Activated CD4-positive, alpha-beta T cell treated with anti-CD3 and anti-CD28 coated beads, Interleukin-2, Interleukin-6, amounts not matched to agents 100 ng/mL and 50 ng/mL, durations not matched to agents 16 hours and 8 hours (primary cell): ENCODE measurements around the gene WSCD1.

Experiments used
- DNase-seq: peaks from one replicate; pipeline ENCODE4 v3.0.0-alpha.2; 2020

Gene WSCD1

GRCh38 chr17:6069539-6070429 is at the start of gene WSCD1:
TSS of gene WSCD1 (plus strand) at chr17:6070379. CDS start at chr17:6080659, 10,280 bp downstream.
- no peak for DNase-seq

- no peak for DNase-seq
Observed at GRCh38 chr17:6021011-6021400, 49.2 kb upstream of the WSCD1 start.

GRCh38 chr17:6021627-6022026 is 48.6 kb upstream of the WSCD1 start:
- no peak for DNase-seq

- DNase-seq = no peak
Observed at GRCh38 chr17:6023036-6023831, 46.9 kb upstream of the WSCD1 start.

- DNase-seq = no peak
Observed at GRCh38 chr17:6024576-6024975, 45.6 kb upstream of the WSCD1 start.

GRCh38 chr17:6027342-6028024 is 42.7 kb upstream of the WSCD1 start:
- DNase-seq = no peak

GRCh38 chr17:6028294-6028693 is 41.9 kb upstream of the WSCD1 start:
- no peak for DNase-seq

- DNase-seq = no peak
Observed at GRCh38 chr17:6035801-6036394, 34.3 kb upstream of the WSCD1 start.

- no peak for DNase-seq
Observed at GRCh38 chr17:6040504-6040903, 29.7 kb upstream of the WSCD1 start.

GRCh38 chr17:6041246-6041645 is 28.9 kb upstream of the WSCD1 start:
- no peak for DNase-seq

- DNase-seq = no peak
Observed at GRCh38 chr17:6043405-6043804, 26.8 kb upstream of the WSCD1 start.

- DNase-seq = no peak
Observed at GRCh38 chr17:6044261-6044660, 25.9 kb upstream of the WSCD1 start.

- no peak for DNase-seq
Observed at GRCh38 chr17:6045621-6046357, 24.4 kb upstream of the WSCD1 start.

- DNase-seq = no peak
Observed at GRCh38 chr17:6046431-6046830, 23.7 kb upstream of the WSCD1 start.

- no peak for DNase-seq
Observed at GRCh38 chr17:6046931-6047330, 23.2 kb upstream of the WSCD1 start.

GRCh38 chr17:6047966-6048365 is 22.2 kb upstream of the WSCD1 start:
- DNase-seq = no peak

GRCh38 chr17:6048486-6048885 is 21.7 kb upstream of the WSCD1 start:
- no peak for DNase-seq

GRCh38 chr17:6052926-6053325 is 17.3 kb upstream of the WSCD1 start:
- no peak for DNase-seq

- no peak for DNase-seq
Observed at GRCh38 chr17:6054372-6054771, 15.8 kb upstream of the WSCD1 start.

GRCh38 chr17:6056104-6056503 is 14.1 kb upstream of the WSCD1 start:
- DNase-seq = no peak

- DNase-seq = no peak
Observed at GRCh38 chr17:6057562-6057961, 12.6 kb upstream of the WSCD1 start.

- DNase-seq = no peak
Observed at GRCh38 chr17:6059406-6059805, 10.8 kb upstream of the WSCD1 start.
